K562 (cell line): ENCODE data around the gene TRIAP1. TPM values are rescaled to one million over a fixed set of nuclear protein-coding genes. Genes with fewer than 3 reads are reported as not detected.

ENCODE experiments used
- BACH1 ChIP-seq: fragments of 200-800 bp; sonication (Bioruptor generic); IDR thresholded peaks from 2 replicates; pipeline ENCODE4 v1.6.1; 2016; ENCODE audit warnings: missing genetic modification characterization, missing compliant biosample characterization
- CHCHD3 ChIP-seq: fragments of 250-450 bp; sonication (Bioruptor Pico); IDR thresholded peaks from 2 replicates; pipeline ENCODE4 v2.1.2; 2022; ENCODE audit warnings: mild to moderate bottlenecking
- ELF1 ChIP-seq: fragments of 200-800 bp; sonication (Bioruptor generic); IDR thresholded peaks from 2 replicates; pipeline ENCODE4 v1.6.1; 2016; ENCODE audit warnings: missing genetic modification characterization, missing compliant biosample characterization
- FOXA3 ChIP-seq, 2 experiments: fragments of 450-650 bp in 1 of 2; sonication (generic) in 1 of 2; formaldehyde crosslinking; IDR thresholded peaks in 1 of 2; conservative IDR thresholded peaks in 1 of 2; 2 replicates each; pipeline versions ENCODE4 v1.4.0 to v1.8.0; 2020 to 2022; ENCODE audit warnings: mild to moderate bottlenecking in 2 of 2, missing genetic modification reagents in 1 of 2
- GATAD2B ChIP-seq: fragments of 450-650 bp; IDR thresholded peaks from 2 replicates; pipeline ENCODE4 v1.6.1; 2017; ENCODE audit warnings: mild to moderate bottlenecking, borderline replicate concordance
- MAFF ChIP-seq: IDR thresholded peaks from 2 replicates; pipeline ENCODE4 v1.6.1; 2012; ENCODE audit warnings: low read length, improper control_type of control experiment
- PURB ChIP-seq: sonication (generic); formaldehyde crosslinking; IDR thresholded peaks from 2 replicates; pipeline ENCODE4 v1.9.0; 2021; ENCODE audit warnings: low read depth, mild to moderate bottlenecking, missing genetic modification reagents
- RAD21 ChIP-seq, 2 experiments: fragments of 250-450 bp in 1 of 2; fragments of 450-650 bp in 1 of 2; sonication (Bioruptor Pico) in 1 of 2; formaldehyde crosslinking in 1 of 2; IDR thresholded peaks in 1 of 2; conservative IDR thresholded peaks in 1 of 2; 2 replicates each; pipeline versions ENCODE4 v1.4.0 to v1.8.0; 2020 to 2022; ENCODE audit warnings: mild to moderate bottlenecking in 2 of 2, moderate library complexity in 1 of 2
- SAP30 ChIP-seq: fragments of 200-600 bp; sonication (generic); IDR thresholded peaks from 2 replicates; pipeline ENCODE4 v1.6.1; 2012; ENCODE audit warnings: borderline replicate concordance, low read depth, mild to moderate bottlenecking, moderate library complexity, low read length, control low read depth, inconsistent platforms; ENCODE audit not compliant: insufficient read depth, poor library complexity, severe bottlenecking
- SMAD3 ChIP-seq: fragments of 450-650 bp; formaldehyde crosslinking; conservative IDR thresholded peaks from 2 replicates; pipeline ENCODE4 v1.4.0; 2020; ENCODE audit warnings: mild to moderate bottlenecking
- SREBF1 ChIP-seq: fragments of 150-350 bp; IDR thresholded peaks from 2 replicates; pipeline ENCODE4 v1.6.1; 2014; ENCODE audit warnings: antibody characterized with exemption, low read depth, low read length, borderline replicate concordance
- ZKSCAN1 ChIP-seq: fragments of 150-350 bp; IDR thresholded peaks from 2 replicates; pipeline ENCODE4 v1.6.1; 2016; ENCODE audit warnings: low read depth, low read length
- ZNF134 ChIP-seq: fragments of 250-450 bp; sonication (Bioruptor Pico); conservative IDR thresholded peaks from 2 replicates; pipeline ENCODE4 v1.4.0; 2020
- polyA plus RNA-seq, 8 experiments: library from polyadenylated mRNA; depleted of rRNA in 4 of 8; stranded (reverse) in 5 of 8; unstranded in 3 of 8; fragments of >200 nt; fragmentation: Nextera tagmentation in 2 of 8; fragmentation: Illumina TruSeq in 1 of 8; extraction: Ambion mirVana in 2 of 8; extraction: Trizol in 1 of 8; gene quantifications; 2 replicates each; pipeline versions ENCODE4 v1.2.1 to v1.2.3, GENCODE V29; 2011 to 2014; ENCODE audit warnings: inconsistent platforms in 1 of 8, missing spikeins in 1 of 8
- total RNA-seq, 7 experiments: library from RNA; depleted of rRNA in 6 of 7; stranded (reverse); fragments of >200 nt in 6 of 7; fragmentation: Illumina TruSeq in 2 of 7; extraction: Trizol in 2 of 7; gene quantifications; 2 replicates each; pipeline versions ENCODE4 v1.2.1 to v1.2.3, GENCODE V29; 2011 to 2021; ENCODE audit warnings: low replicate concordance in 1 of 7
- TF ChIP-seq, protein P1 (sequence below): IDR thresholded peaks from 3 replicates; pipeline ENCODE4 v1.6.1; 2011; ENCODE audit warnings: borderline replicate concordance, mild to moderate bottlenecking, moderate library complexity; ENCODE audit not compliant: insufficient read length; ENCODE audit errors: extremely low read depth
- TF ChIP-seq, protein P2 (sequence below): fragments of 150-350 bp; IDR thresholded peaks from 2 replicates; pipeline ENCODE4 v1.6.1; 2014; ENCODE audit warnings: low read depth, mild to moderate bottlenecking, low read length, borderline replicate concordance
- TF ChIP-seq, protein P3 (sequence below): fragments of 250-450 bp; sonication (Bioruptor Pico); IDR thresholded peaks from 2 replicates; pipeline ENCODE4 v1.8.0; 2022; ENCODE audit warnings: moderate library complexity, mild to moderate bottlenecking, inconsistent platforms

Gene TRIAP1
- total and polyA plus RNA-seq, 9 of the 15 experiments (the other 6 are each of a cell fraction or from before 2014, with no cell fraction given), result 37.3 to 354 (median 65.4) TPM

DNA sequence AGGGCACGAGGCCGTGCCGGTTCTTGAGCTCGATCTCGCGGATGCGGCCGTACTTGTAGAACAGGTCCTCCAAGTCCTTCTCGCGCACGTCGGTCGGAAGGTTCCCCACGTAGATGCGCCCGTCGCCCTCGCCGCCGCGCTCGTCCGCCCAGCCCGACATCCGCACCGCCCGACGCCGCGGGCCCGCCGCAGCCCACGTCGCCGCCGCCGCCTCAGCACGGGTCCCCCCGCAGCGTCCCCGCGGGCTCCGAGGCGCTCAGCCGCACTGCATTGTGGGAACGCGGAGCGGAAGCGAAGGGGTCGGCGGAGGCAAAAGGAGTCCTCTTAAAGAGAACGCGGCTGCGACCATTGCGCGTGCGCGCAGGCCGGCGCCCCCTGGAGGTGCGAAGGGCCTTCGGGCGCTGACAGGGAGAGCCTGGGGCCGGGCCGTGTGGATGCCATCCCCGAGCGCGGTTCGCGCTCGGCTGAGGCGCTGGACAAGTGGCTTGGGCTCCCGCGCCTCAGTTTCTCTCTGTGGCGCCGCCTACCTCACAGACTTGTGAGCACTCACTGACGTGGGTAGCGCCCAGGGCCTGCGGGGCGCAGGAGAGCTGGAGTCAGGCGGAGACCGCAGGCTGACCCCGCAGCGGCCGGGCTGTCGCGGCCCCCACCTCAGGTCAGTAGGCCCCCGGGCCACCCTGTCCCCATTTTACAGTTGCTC lies 23.4 kb upstream of the TRIAP1 start, which contains the start of gene SRSF9 (continued):
- TF ChIP-seq CHCHD3 (CRISPR knock-in tag) (no peak; the same call in 1 of the 2 replicates), BACH1 (tag) (no peak), ELF1 (peak; percentile 87), SREBF1 (no peak), SMAD3 (CRISPR knock-in tag) (no peak), MAFF (no peak), FOXA3 (CRISPR knock-in tag; conservative IDR thresholded peaks at IDR 0.05 in 1 of 2, IDR thresholded peaks at IDR 0.05 in 1 of 2) (no peak), ZKSCAN1 (peak; percentile 47; the same call in 1 of the 2 replicates), RAD21 (CRISPR knock-in tag; conservative IDR thresholded peaks at IDR 0.05 in 1 of 2, IDR thresholded peaks at IDR 0.05 in 1 of 2) (peak in 1 of 2 experiments; percentile 36; a peak in 3 of 4 replicates), ZNF134 (CRISPR knock-in tag) (no peak), PURB (CRISPR knock-in tag) (no peak), SAP30 (peak; percentile 32), GATAD2B (peak; percentile 81)
- TF ChIP-seq, protein P1, sequence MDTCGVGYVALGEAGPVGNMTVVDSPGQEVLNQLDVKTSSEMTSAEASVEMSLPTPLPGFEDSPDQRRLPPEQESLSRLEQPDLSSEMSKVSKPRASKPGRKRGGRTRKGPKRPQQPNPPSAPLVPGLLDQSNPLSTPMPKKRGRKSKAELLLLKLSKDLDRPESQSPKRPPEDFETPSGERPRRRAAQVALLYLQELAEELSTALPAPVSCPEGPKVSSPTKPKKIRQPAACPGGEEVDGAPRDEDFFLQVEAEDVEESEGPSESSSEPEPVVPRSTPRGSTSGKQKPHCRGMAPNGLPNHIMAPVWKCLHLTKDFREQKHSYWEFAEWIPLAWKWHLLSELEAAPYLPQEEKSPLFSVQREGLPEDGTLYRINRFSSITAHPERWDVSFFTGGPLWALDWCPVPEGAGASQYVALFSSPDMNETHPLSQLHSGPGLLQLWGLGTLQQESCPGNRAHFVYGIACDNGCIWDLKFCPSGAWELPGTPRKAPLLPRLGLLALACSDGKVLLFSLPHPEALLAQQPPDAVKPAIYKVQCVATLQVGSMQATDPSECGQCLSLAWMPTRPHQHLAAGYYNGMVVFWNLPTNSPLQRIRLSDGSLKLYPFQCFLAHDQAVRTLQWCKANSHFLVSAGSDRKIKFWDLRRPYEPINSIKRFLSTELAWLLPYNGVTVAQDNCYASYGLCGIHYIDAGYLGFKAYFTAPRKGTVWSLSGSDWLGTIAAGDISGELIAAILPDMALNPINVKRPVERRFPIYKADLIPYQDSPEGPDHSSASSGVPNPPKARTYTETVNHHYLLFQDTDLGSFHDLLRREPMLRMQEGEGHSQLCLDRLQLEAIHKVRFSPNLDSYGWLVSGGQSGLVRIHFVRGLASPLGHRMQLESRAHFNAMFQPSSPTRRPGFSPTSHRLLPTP, result no peak
- TF ChIP-seq, protein P2, sequence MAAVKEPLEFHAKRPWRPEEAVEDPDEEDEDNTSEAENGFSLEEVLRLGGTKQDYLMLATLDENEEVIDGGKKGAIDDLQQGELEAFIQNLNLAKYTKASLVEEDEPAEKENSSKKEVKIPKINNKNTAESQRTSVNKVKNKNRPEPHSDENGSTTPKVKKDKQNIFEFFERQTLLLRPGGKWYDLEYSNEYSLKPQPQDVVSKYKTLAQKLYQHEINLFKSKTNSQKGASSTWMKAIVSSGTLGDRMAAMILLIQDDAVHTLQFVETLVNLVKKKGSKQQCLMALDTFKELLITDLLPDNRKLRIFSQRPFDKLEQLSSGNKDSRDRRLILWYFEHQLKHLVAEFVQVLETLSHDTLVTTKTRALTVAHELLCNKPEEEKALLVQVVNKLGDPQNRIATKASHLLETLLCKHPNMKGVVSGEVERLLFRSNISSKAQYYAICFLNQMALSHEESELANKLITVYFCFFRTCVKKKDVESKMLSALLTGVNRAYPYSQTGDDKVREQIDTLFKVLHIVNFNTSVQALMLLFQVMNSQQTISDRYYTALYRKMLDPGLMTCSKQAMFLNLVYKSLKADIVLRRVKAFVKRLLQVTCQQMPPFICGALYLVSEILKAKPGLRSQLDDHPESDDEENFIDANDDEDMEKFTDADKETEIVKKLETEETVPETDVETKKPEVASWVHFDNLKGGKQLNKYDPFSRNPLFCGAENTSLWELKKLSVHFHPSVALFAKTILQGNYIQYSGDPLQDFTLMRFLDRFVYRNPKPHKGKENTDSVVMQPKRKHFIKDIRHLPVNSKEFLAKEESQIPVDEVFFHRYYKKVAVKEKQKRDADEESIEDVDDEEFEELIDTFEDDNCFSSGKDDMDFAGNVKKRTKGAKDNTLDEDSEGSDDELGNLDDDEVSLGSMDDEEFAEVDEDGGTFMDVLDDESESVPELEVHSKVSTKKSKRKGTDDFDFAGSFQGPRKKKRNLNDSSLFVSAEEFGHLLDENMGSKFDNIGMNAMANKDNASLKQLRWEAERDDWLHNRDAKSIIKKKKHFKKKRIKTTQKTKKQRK, result no peak
- TF ChIP-seq, protein P3, sequence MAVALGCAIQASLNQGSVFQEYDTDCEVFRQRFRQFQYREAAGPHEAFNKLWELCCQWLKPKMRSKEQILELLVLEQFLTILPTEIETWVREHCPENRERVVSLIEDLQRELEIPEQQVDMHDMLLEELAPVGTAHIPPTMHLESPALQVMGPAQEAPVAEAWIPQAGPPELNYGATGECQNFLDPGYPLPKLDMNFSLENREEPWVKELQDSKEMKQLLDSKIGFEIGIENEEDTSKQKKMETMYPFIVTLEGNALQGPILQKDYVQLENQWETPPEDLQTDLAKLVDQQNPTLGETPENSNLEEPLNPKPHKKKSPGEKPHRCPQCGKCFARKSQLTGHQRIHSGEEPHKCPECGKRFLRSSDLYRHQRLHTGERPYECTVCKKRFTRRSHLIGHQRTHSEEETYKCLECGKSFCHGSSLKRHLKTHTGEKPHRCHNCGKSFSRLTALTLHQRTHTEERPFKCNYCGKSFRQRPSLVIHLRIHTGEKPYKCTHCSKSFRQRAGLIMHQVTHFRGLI (CRISPR knock-in tag), result no peak
